Kidney capillary endothelial cell (primary cell): ENCODE results near the gene STXBP3.

ENCODE experiments used
- DNase-seq: peaks from one replicate; pipeline ENCODE4 v3.0.0-alpha.2; 2018; ENCODE audit warnings: low spot score

The STXBP3 gene

GRCh38 chr1:108845446-108845845 lies 99.0 kb downstream of the STXBP3 start:
- DNase-seq, result no peak

DNA sequence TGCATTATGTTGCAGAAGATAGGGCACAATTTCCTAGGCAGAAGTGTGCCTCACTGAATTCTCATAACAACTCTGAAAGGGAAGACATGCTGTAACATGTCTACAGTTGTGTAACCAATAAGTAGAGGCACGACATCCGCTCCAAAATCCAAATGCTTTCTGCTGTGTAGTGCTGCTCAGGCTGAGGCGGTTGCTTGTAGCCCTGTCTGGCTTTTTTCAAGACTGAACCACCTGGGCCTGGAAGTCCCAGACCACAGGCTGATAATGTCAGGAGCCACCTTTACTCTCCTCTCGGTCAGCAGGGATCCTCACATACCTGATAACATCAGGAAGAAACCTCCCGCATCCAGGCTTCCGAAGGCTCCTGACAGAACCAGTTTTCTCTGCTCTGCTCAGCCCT lies 99.5 kb downstream of the STXBP3 start:
- DNase-seq, result no peak

- no peak for DNase-seq
Measured at GRCh38 chr1:108847494-108847893, 101.0 kb downstream of the STXBP3 start.

DNA sequence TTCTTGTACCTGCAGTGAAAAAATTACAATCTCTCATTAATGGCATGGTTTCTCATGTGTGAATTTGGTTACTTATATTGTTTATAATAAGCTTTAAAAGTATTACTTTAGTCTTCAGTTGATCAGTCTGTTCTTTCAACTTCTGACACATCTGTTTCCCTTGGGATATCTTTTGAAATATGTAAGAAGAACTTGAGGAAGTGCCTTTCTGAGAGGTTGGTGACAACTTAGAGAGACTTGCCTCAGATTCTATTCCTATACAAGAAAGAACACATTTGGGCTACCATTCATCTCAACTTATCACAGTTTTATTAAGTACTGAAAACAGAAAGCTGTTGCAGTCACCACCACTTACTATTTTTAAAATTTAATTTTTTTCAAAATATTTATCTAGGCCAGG lies 102.3 kb downstream of the STXBP3 start:
- no peak for DNase-seq

GRCh38 chr1:108850929-108851328 lies 104.5 kb downstream of the STXBP3 start:
- no peak for DNase-seq

- DNase-seq, result no peak
Measured at GRCh38 chr1:108851567-108851966, 105.1 kb downstream of the STXBP3 start.

GRCh38 chr1:108852221-108852975 lies 105.9 kb downstream of the STXBP3 start:
- no peak for DNase-seq

GRCh38 chr1:108854221-108855019 lies 107.9 kb downstream of the STXBP3 start:
- DNase-seq, result no peak

GRCh38 chr1:108856994-108857393 lies 110.5 kb downstream of the STXBP3 start, which contains the start of gene AKNAD1:
Gene AKNAD1 (minus strand): TSS chr1:108857094. CDS start chr1:108852664, 4,430 bp downstream.
- no peak for DNase-seq

DNA sequence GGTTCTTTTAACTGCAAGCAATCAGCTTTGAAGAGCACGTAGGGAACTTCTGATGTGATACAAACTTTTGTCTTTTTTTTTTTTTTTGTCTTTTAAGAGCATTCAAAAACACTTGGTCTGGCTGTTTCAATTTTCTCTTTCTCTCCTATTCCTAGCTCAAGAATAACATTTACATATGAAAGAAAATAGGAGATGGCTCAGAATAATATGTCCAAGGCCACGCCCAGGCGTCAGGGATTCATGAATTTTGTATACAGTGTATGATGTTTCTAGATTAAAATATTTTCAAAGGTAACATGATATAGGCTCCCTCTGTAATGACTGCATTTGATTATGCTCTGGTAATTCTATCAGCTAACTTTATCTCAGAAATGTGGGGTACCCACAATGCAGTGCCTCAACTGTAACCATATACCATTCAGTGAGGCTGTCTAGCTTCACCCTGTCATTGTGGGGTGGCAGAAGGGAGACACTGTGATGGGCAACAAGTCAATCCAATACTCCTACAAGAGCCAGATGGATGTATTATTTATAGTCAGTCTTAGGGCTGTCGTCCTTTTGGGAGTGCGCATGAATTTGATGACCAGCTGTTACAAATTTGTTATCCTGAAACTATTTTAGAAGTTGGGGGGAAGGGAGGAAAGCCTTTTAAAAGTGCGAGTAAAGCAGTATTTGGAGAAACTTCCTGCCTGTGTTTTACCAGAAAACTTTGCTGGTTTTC lies 111.9 kb downstream of the STXBP3 start:
- no peak for DNase-seq
